ENCODE measurements around the gene CORO6. TPM values are rescaled to one million over a fixed set of nuclear protein-coding genes. Genes with fewer than 3 reads are reported as not detected.

CORO6 gene
- total RNA-seq, 1 donor from 2014 or later, result 0.47 TPM

DNA sequence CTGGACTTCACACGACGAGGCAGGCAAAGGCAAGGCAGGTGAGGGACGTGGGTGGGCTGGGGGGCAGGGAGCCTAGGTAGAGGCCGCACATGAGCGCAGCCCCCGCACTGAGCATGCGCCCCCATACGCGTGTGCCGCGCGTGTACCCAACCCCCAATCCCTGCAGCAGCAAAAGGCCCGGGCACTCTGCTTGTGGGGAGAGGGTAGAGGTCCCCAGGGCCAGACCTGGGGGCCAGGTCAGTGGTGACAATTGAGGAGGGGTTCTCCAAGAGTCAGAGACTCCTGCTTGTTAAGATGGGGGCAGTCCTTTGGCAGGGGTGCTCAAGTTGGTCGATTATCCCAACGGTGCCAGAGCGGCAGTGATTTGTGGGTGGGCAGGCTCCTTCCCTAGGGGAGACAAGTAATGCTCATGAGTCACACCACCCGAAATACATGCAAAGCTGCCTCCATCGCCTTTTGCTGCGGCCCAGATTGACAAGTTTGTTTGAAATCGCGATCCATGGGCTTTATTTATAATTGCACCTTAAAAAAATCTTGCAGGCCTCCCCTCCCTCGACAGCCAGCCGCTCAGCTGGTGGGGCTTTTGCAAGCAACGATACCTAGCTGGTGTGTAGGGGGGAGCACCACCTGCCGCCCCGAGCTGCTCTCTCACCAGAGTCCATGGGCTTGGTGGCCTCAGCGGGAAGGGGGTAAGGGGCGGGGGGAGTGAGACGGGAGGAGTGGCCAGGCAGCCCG is 32.1 kb downstream of the CORO6 start:
- DNase-seq, result peak; percentile 57

DNA sequence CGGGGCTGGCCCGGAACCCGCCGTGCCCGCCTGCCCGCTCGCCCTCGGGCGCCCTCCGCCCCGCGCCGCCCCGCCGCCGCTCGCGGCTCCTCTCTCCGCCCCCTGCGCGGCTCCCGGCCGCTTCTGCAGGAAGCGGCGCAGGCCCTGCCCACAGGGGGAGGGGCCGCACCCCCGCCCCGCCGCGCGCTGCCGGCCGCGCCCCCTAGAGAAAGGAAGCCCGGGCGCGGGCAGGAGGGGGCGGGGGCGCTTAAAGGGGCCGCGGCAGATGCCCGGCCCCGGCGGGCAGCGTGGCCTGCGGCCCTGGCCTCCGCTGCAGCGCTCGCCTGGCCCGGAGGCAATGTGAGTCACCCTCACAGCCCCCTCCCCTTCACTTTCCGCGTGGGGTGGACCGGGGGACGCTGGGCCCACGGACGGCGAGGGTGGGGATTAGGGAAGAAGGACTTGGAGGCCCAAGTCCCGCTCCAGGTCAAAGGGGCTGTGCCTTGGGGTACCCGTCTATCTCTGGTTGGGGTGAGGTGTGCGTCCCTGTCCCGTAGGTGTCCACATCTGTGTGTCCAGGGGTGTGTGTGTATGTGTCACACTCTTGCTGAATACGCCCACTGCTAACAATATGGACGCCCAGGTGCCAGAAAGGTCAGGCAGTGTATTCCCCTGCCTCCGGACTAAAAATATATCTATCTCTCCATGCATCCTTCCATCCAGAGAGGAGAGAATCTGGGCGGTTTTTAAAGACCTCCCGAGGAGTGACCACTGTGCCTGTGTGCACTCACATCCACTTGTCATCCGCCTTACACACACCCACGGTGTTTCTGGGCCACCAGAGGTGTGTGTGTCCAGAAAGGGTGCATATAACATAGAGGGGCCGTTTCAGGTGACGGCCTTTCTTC is 32.9 kb downstream of the CORO6 start, which contains the start of gene GIT1:
Gene GIT1 (minus strand): TSS at position 125 of the 887 bp plus-strand sequence. CDS start 270 bp downstream, outside the sequence.
- DNase-seq, result peak; percentile 70

DNA sequence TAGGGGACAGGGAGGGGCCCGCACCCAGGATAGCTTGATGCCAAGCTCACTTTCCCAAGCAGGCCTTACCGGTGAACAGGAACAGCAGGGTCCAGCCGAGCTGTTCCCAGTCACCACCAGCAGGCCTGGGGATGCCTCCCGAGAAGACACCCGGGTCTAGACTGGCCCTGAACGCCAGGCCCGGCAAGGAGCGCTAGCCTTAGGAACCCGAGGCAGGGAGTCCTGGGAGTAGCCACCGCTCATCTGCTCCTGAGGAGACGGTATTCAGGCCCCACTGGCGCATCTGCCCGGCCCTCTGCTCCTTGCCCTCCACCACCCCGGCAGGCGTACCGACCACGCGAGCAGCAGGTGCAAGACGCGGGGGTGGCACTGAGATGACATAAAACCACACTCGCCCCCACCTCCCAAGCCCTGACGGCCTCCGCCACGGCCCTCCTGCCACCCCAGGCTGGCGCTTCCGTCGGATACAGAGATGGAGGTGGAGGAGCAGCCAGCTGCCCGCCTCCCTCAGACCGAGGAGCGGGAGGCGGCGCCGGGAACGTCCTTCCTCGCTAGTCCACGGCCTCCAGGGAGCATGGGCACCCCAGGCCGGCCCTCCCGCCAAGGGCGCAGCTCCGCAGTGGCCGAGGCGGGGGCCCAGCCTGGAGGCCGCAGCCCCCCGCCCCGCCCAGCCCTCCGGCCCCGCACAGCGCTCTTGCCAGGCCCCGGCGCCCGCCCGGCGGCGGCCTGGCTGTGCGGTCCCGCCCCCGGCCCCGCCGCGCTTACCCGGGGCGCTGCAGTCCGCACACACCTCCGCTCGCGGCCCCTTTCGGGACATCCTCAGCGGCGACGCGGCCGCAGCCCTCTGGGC is 33.9 kb downstream of the CORO6 start:
- DNase-seq, result no peak

DNA sequence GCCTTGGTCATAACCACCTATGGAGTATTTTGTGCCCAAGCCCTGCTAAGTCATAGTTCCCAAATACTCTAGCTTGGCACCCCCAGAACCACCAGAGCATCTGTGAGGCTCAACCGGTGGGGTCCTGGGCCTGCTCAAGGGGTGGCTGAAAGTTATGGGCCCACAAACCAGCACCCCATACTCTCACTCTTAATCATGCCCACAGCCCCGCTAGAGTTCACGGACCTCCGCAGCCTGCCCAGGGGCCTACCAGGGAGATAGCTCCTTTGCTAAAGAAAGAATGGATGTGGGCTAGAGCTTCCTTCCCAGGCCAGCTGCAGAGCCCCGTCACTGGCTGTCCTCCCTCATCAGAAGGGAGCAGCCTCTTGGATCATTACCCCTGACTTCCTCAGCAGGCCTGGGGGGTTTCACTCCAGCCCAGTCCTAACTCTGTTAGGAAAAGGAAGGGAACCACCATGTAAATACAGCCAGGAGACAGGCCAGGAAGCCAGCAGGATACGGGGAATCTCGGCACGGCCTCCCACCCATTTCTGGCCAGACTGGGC is 34.6 kb downstream of the CORO6 start:
- DNase-seq, result no peak

DNA sequence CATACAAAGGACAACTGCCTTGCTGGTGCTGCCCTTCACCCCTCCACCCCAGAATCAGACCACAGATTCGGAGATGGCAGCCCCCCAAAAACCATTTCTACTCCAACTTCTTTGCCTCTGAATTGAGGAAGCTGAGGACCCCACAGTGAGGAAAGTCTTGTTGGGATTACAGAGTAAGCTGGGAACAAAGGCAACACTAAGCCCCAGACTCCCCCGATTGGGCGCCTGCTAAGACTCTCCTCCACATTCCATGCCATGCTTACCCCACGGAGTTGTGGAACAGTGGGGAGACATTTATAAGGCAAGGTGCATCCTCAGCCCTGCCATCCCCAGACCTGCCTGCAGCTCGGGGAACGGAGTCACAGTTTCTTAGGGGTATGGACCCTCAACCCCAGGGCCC is 35.1 kb downstream of the CORO6 start:
- no peak for DNase-seq

DNA sequence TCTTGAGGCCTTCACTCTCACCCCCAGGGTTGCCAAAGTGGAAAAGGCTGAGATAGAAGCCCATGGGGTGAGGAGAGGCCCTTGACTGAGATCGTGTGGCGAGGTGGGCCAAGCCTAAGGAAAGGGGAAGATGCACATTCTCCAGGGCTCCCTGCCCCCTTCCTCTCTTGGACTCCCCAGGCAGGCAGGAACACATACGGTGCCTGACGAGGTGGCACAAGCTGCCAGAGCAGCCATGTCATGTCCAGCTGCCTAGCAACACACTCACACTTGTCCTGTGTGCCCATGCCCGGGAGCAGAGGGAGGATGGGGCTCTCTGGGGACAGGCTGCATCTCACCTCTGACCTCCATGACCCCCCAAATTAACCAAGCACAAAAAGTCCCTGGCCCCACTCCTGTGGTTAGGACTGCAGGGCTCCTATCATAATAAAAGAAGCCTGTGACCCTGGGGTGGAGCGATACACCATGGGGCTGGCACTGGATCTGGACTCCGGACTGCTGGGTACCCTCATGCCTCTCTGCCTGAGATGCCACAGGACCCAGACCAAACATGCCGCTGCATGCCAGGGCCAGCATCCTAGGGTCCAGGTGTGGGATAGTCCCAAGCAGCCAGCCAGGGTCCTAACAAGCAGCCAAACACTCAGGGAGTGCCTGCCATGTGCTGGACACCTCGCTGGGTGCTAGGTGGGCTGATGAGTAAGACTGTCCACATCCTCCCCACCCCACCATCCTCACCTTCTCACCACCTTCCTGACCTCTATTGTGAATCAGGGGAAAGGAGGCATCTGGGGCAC is 35.8 kb downstream of the CORO6 start:
- no peak for DNase-seq

DNA sequence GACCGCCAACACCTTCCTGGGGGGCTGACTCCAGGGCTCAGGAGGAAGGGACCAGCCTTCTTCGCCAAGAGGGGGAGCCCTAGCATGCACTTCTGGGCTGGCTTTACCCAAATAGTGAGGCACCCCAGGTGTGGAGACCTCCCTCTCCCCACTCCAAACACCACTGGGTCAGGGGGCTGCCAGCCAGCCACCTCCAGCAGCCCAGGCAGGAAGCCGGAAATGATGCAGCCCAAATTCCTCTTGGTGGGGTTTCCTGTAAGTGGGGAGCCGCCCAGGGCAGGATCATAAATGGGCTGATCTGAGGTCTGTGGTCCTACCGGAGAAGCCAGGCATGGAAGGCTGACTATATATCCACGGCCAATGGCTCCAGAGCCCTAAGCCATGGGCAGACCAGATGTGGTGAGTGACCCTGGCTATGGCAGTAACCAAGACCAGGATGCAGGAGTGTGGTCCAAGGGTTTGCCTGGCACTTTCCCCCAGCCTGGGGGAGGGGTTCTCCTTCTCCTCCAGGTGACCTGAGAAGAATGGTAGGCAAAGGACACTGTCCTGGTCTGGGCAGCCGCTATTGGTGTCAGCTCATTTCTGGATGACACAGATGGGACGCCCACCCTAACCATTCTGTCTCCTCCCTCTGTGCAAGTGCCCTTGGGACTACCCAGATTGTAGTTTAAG is 37.5 kb downstream of the CORO6 start:
- DNase-seq, result no peak

DNA sequence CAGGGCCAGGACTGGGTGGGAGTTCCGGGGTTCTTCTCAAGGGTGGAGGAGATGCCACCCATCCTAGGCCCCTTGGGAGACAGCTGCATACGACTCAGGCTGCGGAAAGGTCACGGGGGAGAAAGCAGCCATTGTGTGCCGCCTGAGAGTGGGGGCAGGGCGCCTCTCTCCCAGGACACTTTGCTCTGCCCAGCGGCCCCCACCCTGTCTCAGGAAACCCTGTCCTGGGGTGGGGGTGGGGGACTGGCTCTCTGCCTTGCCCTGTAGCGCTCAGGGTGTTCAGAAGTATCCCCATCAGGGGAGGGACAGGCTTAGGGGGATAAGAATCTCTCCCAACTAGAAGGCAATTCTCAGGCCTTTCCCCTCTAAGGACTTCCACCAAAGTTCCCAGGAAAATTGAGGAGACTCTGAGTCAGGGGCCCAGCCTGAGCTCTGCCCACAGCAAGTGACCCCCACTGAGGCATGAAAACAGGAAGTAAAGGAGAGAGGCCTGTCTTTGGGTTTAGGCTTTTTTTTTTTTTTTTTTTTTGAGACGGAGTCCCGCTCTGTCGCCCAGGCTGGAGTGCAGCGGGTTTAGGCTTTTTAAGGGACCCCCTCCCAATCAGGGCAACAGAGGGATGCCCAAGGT is 38.1 kb downstream of the CORO6 start:
- peak; percentile 33 for DNase-seq

DNA sequence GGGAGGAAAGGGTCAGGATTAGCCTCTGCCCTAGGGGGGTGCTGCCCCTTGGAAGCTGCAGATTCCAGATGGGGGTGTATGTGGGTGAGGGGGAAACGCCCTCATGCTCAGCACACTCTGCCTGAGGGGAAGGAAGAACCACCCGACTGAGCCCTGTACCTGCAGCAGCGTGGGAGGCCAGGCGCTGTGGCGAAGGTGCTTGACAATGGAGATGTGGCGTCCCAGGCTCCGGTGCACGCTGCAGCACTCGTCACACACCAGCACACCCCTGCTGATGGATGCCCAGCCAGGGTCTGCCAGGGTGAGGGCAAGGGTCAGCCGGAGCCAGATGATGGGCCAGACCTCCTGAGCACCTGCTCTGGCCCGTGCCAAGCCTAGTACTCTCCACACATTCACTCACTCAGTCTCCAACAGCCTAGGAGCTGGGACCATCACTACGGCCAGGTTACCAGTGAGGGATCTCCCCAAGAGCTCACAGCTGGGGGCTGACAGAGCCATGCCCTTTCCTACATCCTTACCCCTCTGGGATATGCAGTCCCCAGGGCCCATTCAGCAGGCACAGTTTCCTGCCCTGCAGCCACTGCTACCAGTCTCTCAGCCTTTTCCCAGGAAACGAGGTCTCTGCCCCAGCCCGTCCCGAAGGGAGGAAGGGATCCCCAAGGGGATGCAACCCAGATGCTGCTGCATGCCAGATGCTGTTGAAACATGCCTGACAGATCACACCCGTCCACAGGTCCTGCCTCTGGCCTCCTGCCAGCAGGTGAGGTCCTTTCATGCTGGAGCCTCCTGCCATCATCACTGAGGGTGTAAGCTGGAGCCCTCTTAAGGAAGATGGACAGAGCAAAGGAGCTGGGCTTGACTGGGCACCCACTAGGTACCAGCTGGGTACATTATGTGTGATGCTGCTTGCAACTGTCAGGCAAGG is 39.1 kb downstream of the CORO6 start:
- DNase-seq, result no peak

DNA sequence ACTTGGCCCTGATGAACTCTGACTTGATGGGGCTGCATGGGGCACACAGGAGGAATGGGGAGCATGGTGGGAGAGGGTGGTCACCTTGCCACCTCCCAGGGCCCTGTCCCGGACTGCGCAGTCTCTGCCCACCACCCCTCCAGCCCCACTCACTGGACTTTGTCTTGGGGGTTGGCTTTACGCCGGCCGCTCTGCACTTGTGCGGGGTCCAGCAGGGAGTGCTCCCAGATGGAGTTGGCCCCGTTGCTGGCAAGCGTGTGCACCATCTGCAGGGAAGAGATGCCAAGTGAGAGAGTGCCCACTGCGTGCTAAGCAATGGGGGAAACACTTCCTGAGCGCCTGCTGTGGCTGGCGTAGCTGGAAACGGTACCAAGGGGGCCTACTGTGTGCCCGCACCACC is 39.9 kb downstream of the CORO6 start:
- DNase-seq, result peak; percentile 57

DNA sequence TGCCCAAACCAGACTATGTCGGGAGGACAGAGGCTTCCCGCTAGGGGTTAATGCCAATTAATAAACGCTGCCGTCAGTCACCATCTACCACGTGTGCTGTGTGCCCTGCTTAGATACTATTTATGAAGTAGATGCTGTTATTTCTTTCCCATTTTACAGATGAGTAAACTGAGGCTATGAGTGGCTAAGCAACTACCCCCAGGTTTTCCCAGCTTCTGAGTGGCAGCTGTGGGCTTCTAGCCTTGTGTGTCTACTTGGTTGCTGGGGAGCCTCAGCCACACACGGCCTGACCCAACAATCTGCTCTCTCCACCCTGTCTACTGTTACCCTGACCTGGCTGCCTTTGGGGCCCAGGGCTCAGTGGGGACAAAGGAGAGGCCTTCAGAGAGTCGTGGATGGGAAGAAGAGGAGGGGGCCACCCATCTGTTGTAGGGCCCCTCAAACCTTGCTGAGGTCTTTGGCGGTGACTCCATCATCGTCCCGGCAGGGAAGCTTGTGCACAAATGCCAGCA is 40.4 kb downstream of the CORO6 start:
- no peak for DNase-seq

DNA sequence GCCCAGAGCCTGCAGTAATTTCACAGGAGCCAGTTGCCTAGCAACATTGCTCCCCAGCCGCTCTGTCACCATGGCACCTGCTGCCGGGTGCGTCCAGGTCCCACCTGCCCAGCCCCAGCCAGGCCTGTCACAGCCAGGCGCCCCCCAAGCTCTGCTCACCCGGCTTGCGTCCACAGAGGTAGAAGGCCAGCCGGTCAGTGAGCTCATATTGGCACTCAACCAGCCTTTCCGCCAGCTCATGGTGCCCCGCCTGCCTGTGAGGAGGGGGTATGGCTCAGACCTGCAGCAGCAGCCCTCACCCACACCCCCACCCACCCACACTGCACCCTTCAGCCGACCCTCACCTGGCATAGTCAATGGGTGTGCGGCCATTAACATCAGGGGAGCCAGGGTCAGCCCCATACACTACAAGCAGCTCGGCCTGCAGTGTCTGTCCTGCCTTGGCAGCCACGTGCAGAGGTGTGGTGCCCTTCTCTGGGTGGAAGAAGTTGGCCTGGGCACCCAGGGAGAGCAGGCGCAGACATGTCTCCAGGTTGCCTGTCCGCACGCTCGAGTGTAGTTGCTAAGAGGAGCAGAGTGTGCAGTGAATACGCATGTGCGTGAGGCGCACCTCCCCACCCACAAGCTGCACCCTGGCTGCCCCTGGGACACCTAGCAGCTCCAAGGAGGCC is 41.0 kb downstream of the CORO6 start:
- DNase-seq, result peak; percentile 43

DNA sequence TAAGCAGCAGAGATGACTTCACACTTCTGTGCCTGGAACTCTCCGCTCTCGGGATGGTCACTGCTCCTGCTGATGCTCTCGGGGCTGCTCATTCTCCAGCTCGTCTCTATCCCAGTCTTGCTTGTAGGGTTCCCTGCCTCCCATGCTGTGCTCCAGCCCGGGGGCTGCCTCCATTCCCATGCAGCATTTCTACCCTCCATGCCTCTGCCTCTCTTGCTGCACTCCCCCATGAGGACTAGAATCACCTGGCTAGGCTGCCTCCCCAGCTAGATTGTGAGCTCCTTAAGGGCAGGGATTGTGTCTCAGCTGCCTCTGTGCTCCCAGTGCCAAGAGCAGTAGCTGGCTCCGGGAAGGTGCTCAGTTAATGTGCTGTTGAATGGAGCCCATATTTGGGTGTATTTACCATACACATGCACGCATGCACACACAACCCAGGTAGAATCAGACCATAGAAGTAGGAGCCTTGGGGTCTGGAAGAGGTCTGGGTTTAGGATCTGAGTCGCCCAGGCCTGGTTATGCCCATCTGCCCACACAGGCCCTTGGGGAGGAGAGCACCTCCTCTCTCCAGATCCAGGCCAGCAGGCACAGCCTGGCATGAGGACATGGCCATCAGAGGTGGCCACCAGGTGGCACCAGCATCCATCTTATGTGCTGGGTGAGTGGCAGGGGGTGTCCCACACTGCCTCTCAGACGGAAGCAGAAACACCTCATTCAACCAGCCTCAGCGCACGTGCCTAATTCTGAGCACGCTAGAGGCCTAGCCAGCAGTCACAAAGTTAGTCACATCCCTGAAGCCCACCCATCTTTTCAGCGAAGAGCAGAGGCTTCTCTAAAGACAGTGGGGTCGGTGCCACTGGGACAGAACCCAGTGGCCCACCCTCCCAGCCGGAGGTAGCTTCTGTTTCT is 42.6 kb downstream of the CORO6 start:
- DNase-seq, result peak; percentile 75

DNA sequence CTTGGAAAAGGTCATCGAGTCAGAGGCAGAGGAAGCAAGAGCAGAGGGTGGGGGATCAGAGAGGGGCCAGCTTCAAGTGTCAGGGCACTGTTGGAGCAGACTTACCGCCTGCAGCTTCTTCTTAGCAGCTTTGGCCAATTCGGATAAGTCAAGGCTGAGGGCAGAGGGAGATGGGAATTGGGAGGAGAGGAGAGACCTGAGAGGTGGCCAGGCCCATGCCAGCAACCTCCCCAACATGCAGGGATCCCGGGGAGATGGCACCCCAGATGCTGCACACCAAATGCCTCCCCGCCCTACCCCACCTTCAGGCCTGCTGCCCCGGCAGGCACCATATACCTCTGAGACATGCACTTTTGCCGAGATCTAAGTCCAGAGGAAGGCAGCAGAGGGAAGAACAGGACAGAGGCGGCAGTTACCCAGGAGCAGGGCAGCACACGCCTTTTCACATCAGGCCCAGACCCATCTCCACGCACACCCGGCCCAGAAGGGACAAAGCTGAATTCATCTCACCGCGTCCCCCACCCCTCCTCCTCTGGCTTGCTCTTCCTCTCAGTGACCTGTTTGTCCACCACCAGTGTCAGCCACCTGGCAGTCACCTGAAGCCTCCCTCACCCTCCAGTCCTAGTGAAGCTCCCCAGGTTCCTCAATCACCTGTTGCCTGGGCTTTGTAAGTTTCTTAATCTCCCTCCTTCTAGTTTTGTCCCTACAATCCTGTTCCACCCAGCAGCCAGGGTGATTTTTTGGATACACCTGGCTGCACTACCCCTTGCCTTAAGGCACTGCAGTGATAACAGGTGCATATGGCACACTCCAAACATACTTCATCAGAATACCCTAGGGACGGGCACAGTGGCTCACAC is 43.9 kb downstream of the CORO6 start:
- no peak for DNase-seq

DNA sequence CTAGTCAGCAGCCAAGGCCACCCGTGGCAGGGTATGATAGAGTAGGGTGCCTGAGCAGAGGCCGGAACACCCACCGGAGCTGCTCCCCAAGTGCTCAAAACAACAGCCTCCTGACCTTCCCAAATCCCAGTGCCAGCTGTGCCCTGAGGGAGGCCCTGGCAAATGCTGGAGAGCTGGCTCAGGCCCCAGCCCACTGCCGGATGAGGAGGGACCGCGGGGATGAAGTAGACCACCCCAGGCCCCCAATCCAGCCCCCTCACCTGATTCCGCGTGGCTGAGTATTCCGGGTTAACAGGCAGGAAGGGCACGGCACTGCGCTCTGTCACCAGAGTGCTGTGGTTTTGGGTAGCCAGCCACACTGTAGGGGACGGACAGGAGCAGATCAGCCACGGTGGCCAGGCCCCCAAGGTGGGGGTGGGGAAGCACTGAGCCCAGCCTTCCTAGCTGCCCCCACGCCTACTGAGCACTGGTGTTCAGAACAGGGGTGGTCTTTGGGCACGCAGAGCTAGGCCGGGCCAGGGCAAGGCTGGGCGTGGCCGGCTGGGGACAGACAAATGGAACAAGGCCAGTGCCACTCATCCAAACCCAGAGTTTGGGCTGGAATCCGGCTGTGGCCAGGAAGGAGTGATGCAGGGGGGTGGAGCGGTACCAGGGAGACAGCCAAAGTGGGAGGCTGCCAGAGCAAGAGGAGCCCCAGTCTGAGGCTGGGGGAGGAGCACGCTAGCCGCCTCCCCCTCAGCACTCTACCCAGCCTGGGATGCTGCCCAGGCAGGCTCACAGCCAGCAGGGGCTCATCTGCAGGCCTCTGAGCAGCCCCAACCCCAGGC is 45.1 kb downstream of the CORO6 start:
- DNase-seq, result peak; percentile 61

Measured in occipital lobe (tissue), 2 donors.